ENCODE data around the gene MMP12. TPM values are rescaled to one million over a fixed set of nuclear protein-coding genes. Genes with fewer than 3 reads are reported as not detected.

Gene MMP12
- total RNA-seq = 0.11 TPM in 1 of 2 replicates, not detected in the other

DNA sequence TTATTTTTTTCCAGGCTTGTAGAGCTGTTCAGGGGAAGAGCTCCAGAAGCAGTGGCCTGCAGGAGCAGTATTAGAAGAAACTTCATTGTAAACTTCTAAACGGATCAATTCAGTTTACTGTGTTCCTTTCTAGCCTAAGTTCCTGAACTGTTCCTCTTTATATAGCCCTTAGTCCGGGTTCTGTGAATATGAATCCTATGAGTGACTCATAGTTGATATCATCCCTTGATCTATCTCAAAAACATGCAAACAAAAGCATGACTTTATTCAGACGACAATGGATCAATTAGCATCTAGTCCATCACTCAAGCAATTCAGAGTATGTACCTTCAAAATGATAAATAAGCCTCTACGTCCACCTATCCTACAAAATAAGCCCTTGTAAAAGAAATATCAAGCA is at the start of gene MMP12:
MMP12 (minus strand) TSS at position 131 of the 400 bp plus-strand sequence; CDS start at position 86, 45 bp downstream.

DNA sequence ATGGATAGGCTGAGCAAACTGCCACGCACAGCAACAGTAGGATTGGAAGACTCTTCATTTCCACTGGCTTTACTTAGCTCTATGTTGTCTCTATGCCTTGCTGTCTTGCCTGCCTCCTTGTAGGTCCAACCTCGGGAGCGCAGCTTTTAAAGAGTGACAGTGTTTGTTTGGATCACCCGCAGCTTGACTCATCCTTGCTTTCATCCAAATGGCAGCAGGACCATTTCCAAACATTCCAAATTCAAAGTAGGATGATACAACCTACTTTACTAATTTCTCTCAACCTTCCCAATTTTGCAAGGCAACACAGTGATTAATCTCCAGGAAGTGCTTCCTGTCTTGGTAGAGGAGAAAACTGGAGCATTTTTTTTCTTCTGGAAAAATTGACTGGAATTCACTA is 31.3 kb downstream of the MMP12 start, which contains the start of gene MMP3:
MMP3 (minus strand) TSS at position 121 of the 400 bp plus-strand sequence; CDS start at position 58, 63 bp downstream.

Other genes starting within 250 kb of the MMP12 start
- gene MMP20, start 249.7 kb downstream of the MMP12 start, total RNA-seq = not detected in 2 replicates
- gene MMP27, start 169.2 kb downstream of the MMP12 start, total RNA-seq = not detected in 2 replicates
- gene MMP8, start 150.0 kb downstream of the MMP12 start, total RNA-seq = 0.11 TPM in 1 of 2 replicates, not detected in the other
- gene MMP10, start 94.4 kb downstream of the MMP12 start, total RNA-seq = 1.2 and 1.9 TPM in 2 replicates
- gene MMP1, start 76.8 kb downstream of the MMP12 start, total RNA-seq = 221 and 608 TPM in 2 replicates
- 54.4 and 65.3 TPM in 2 replicates for gene MMP3, start 31.4 kb downstream of the MMP12 start, total RNA-seq
- gene MMP13, start 80.8 kb upstream of the MMP12 start, total RNA-seq = 0.11 TPM in 1 of 2 replicates, not detected in the other
- 69.1 and 75.0 TPM in 2 replicates for gene DCUN1D5, start 217.2 kb upstream of the MMP12 start, total RNA-seq
- 69.8 and 91.6 TPM in 2 replicates for gene DYNC2H1, start 234.4 kb upstream of the MMP12 start, total RNA-seq

Data from uterine smooth muscle cell (primary cell).